GM12864 (cell line): ENCODE results near the gene AKAP11.
A peak's percentile ranks its signal among the peaks of the same experiment; 100 is the strongest.

Experiments
- DNase-seq: peaks from one replicate; pipeline ENCODE4 v3.0.0-alpha.2; 2011; ENCODE audit warnings: low read depth
- H3K4me3 ChIP-seq: 2 replicates; pipeline ENCODE4 v1.5.1; 2011; ENCODE audit warnings: mild to moderate bottlenecking, low read depth, low read length, control low read depth
- TF ChIP-seq, protein P1 (sequence below): IDR thresholded peaks from 2 replicates; pipeline ENCODE4 v1.5.1; 2011; ENCODE audit warnings: low read depth, mild to moderate bottlenecking, moderate library complexity, low read length, control low read depth, inconsistent platforms; ENCODE audit errors: missing control alignments

The AKAP11 gene

GRCh38 chr13:42274386-42275097 is 2.6 kb downstream of the AKAP11 start:
- H3K4me3 ChIP-seq: peak overlapping the region; percentile 85
- DNase-seq: no peak
- TF ChIP-seq, protein P1, sequence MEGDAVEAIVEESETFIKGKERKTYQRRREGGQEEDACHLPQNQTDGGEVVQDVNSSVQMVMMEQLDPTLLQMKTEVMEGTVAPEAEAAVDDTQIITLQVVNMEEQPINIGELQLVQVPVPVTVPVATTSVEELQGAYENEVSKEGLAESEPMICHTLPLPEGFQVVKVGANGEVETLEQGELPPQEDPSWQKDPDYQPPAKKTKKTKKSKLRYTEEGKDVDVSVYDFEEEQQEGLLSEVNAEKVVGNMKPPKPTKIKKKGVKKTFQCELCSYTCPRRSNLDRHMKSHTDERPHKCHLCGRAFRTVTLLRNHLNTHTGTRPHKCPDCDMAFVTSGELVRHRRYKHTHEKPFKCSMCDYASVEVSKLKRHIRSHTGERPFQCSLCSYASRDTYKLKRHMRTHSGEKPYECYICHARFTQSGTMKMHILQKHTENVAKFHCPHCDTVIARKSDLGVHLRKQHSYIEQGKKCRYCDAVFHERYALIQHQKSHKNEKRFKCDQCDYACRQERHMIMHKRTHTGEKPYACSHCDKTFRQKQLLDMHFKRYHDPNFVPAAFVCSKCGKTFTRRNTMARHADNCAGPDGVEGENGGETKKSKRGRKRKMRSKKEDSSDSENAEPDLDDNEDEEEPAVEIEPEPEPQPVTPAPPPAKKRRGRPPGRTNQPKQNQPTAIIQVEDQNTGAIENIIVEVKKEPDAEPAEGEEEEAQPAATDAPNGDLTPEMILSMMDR: no peak

- peak; percentile 85 for DNase-seq
- TF ChIP-seq, protein P1: no peak
- peak overlapping the region; percentile 85 for H3K4me3 ChIP-seq
Measured at GRCh38 chr13:42275098-42275471, 3.1 kb downstream of the AKAP11 start.

GRCh38 chr13:42275506-42275905 is 3.6 kb downstream of the AKAP11 start:
- no peak for DNase-seq

DNA sequence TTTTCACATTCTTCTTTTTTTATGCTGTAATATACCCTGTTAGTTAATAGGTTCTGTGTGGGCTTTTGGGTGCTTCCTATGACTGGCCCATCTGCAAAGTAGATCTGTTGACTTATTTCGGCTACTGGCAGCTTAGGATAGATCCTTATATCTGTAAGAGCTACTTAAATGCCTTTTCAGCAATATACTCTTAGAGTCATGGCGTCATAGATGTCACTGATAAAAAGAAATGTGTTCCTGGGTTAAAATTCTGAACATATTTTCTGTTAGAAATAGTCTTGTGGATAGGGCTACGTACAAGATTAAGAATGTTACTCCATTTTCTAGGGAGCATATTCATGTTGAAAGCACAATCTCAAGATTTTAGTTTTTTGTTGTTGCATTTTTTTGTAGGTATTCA is 4.7 kb downstream of the AKAP11 start:
- no peak for DNase-seq
- TF ChIP-seq, protein P1: no peak

More at GRCh38 chr13:42275506-42275905, 3.6 kb downstream of the AKAP11 start:
- H3K4me3 ChIP-seq: peak overlapping the region; percentile 85
- TF ChIP-seq, protein P1: no peak

DNA sequence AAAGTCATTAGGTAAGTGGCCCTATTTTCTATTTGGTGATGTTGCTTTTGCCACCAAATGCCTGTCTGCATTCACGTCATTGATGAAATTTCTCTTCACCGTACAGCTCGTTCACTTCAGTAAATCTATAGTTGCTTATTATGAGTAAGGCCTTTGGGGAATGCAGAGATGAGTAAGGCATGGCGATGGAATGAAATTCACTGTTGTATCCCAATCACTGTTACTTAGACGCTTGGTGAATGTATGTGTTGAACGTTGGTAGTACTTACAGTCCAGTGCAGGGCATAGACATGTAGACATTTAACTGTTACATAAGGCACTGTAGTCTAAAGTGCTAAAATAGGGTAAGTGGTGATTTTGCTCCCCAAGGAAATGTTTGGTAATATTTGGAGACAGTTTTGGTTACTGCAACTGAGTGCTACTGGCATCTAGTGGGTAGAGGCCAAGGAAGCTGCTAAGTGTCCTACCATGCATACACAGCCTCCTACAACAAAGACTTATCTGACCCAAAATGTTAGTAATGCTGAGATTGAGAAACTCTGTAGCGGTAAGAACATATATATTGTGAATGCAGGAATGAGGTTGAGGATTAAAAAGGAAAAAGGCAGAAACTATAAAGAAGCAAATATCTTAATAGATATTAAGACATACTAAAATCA is 5.8 kb downstream of the AKAP11 start:
- H3K4me3 ChIP-seq: peak overlapping the region; percentile 59
- TF ChIP-seq, protein P1: no peak
- DNase-seq: no peak

More for the DNA sequence above, 4.7 kb downstream of the AKAP11 start:
- peak overlapping the region; percentile 85 for H3K4me3 ChIP-seq

DNA sequence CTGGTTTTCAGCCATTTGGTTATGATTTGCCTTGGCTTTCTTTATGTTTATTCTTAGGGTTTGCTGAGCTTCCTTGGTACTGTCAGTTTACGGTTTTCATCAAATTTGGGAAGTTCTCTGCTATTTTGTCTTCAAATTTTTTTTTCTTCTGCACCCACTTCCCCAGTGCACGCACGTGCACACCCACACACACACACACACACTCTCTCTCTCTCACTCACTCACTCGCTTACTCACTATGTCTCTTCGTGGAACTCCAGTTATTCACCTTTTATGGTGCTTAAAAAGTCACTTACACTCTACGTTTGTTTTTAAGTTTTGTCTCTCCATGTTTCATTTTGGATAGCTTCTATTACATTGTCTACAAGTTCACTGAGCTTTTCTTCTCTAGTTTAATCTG is 7.1 kb downstream of the AKAP11 start:
- DNase-seq: no peak
- peak overlapping the region; percentile 42; the same call in 1 of the 2 replicates for H3K4me3 ChIP-seq
- TF ChIP-seq, protein P1: no peak
